ENCODE results near the gene C19orf81. TPM values are rescaled to one million over a fixed set of nuclear protein-coding genes. Genes with fewer than 3 reads are reported as not detected.

The C19orf81 gene
- total and polyA plus RNA-seq, 2 of the 8 experiments (the other 6 are each of a cell fraction or from before 2014, with no cell fraction given): 11.7 to 13.0 TPM

- TF ChIP-seq TEAD4 (IDR thresholded peaks at IDR 0.05; ENCODE audit: low read depth, low read length) (peak; percentile 16; the same call in 1 of the 2 replicates), JUN (IDR thresholded peaks at IDR 0.05; ENCODE audit: low read depth, low read length) (0 out of 2 replicates have a peak, but pooled peaks have one; percentile 5), CREB1 (IDR thresholded peaks at IDR 0.05) (peak; percentile 96), KDM5A (IDR thresholded peaks at IDR 0.05; ENCODE audit: low read length) (no peak), CBX8 (IDR thresholded peaks at IDR 0.05; ENCODE audit: borderline replicate concordance, low read depth, low read length) (no peak), ATF2 (IDR thresholded peaks at IDR 0.05; ENCODE audit: low read length) (peak; percentile 87; the same call in 1 of the 2 replicates), KDM4A (IDR thresholded peaks at IDR 0.05; ENCODE audit: low read depth, low read length, severe bottlenecking) (no peak), TAF7 (optimal IDR thresholded peaks at IDR 0.05; ENCODE audit: borderline replicate concordance, low read depth, low read length) (no peak), CTCF (IDR thresholded peaks at IDR 0.05; ENCODE audit: control extremely low read depth in 1 of 3, insufficient read depth in 1 of 3, low read depth in 1 of 3, low read length in 3 of 3) (peak; percentile 68 to 93 (median 81)), TCF12 (IDR thresholded peaks at IDR 0.05; ENCODE audit: low read depth, low read length) (no peak), CHD2 (IDR thresholded peaks at IDR 0.05; ENCODE audit: low read length) (peak; percentile 96), GTF2F1 (IDR thresholded peaks at IDR 0.05; ENCODE audit: borderline replicate concordance, low read depth, low read length) (0 out of 2 replicates have a peak, but pooled peaks have one; percentile 35), JUND (IDR thresholded peaks at IDR 0.05; ENCODE audit: low read length) (peak; percentile 88), ASH2L (IDR thresholded peaks at IDR 0.05; ENCODE audit: low read length) (peak; percentile 22), POLR2A (IDR thresholded peaks at IDR 0.05; ENCODE audit: control extremely low read depth in 1 of 2, low read depth in 2 of 2, low read length in 2 of 2) (no peak), CBX5 (IDR thresholded peaks at IDR 0.05; ENCODE audit: low read depth, low read length) (no peak), PHF8 (conservative IDR thresholded peaks at IDR 0.05; ENCODE audit: low read depth, low read length) (no peak), SAP30 (IDR thresholded peaks at IDR 0.05; ENCODE audit: insufficient read depth, insufficient replicate concordance, low read length) (no peak)
- TF ChIP-seq, protein P1, sequence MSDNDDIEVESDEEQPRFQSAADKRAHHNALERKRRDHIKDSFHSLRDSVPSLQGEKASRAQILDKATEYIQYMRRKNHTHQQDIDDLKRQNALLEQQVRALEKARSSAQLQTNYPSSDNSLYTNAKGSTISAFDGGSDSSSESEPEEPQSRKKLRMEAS (IDR thresholded peaks at IDR 0.05): peak; percentile 80
These were observed 41.1 kb upstream of the C19orf81 start (continued) for GRCh38 chr19:50607874-50608785.
